Mucosa of descending colon (tissue), 3 donors: Measurements from ENCODE around the gene CHST11. TPM values are rescaled to one million over a fixed set of nuclear protein-coding genes. Genes with fewer than 3 reads are reported as not detected.

Experiments
- ATAC-seq: fragments of 200-7000 bp; cut with Tn5 transposase; one replicate; pipeline ENCODE4 v1.9.1; 2020; ENCODE audit warnings: mild to moderate bottlenecking, moderate library complexity
- DNase-seq, 3 donors: peaks; one replicate each; pipeline ENCODE4 v3.0.0-alpha.2; 2020
- H3K36me3 ChIP-seq: fragments of 200-600 bp; one replicate; pipeline ENCODE4 v1.8.0; 2021; ENCODE audit warnings: low read depth, mild to moderate bottlenecking
- H3K4me1 ChIP-seq: fragments of 200-600 bp; one replicate; pipeline ENCODE4 v1.8.0; 2021; ENCODE audit warnings: low read depth, mild to moderate bottlenecking
- H3K4me3 ChIP-seq: fragments of 200-600 bp; one replicate; pipeline ENCODE4 v1.8.0; 2021; ENCODE audit warnings: mild to moderate bottlenecking
- H3K9me3 ChIP-seq: fragments of 200-600 bp; one replicate; pipeline ENCODE4 v1.8.0; 2021; ENCODE audit warnings: mild to moderate bottlenecking
- CTCF ChIP-seq: fragments of 200-600 bp; IDR thresholded peaks from one replicate; pipeline ENCODE4 v1.8.0; 2022; ENCODE audit warnings: antibody characterized with exemption, mild to moderate bottlenecking
- intact Hi-C, 2 donors: fragments of 100-400 bp; cut with DNase I in 1 of 2; cut with micrococcal nuclease in 1 of 2; formaldehyde crosslinking; loops; one replicate each; pipeline versions ENCODE4 v1.11.0 to v1.11.1; 2022; cut with DNase I, micrococcal nuclease
- total RNA-seq, 3 donors: library from RNA; stranded (reverse); fragmentation: NEBNext Ultra II Directional in 2 of 3; extraction: Animal tissue kit (Norgen Biotek cat#: 25700) in 2 of 3; gene quantifications; one replicate each; pipeline versions ENCODE4 v1.2.1 to v1.2.4, GENCODE V29; 2021 to 2023
- donor health status: DM: no; HTN: no; CAD: no; lungs with moderate emphysema.
- donor health status: DM: no; HTN: no; CAD: no.
- donor health status: DM: no; HTN: yes; CAD: no.

CHST11 gene
- total RNA-seq, 3 donors from 2014 or later: 3.3 to 15.2 (median 6.6) TPM

GRCh38 chr12:104590022-104590421 is 133.3 kb downstream of the CHST11 start:
- intact Hi-C loops: no loop called here
- H3K9me3 ChIP-seq: no peaks in the 10 kb centered on the region
- H3K4me1 ChIP-seq: no peaks in the 10 kb centered on the region
- TF ChIP-seq CTCF: no peak
- H3K4me3 ChIP-seq: no peak overlapping the region
- no peak for ATAC-seq
- H3K36me3 ChIP-seq: no peaks in the 10 kb centered on the region
- no peak for DNase-seq

GRCh38 chr12:104591257-104591885 is 134.6 kb downstream of the CHST11 start:
- DNase-seq (no peak), ATAC-seq (no peak)
- no peaks in the 10 kb centered on the region for H3K9me3 ChIP-seq
- no peaks in the 10 kb centered on the region for H3K4me1 ChIP-seq
- TF ChIP-seq CTCF: no peak
- intact Hi-C loops: no loop called here
- no peak overlapping the region for H3K4me3 ChIP-seq
- H3K36me3 ChIP-seq: no peaks in the 10 kb centered on the region

GRCh38 chr12:104593482-104593881 is 136.7 kb downstream of the CHST11 start:
- DNase-seq (no peak), ATAC-seq (no peak)
- Histone ChIP-seq H3K4me1 (no peaks in the 10 kb centered on the region), H3K9me3 (no peaks in the 10 kb centered on the region), H3K36me3 (no peaks in the 10 kb centered on the region), H3K4me3 (no peak overlapping the region)
- intact Hi-C loops: no loop called here
- TF ChIP-seq CTCF: no peak

GRCh38 chr12:104596134-104596799 is 139.5 kb downstream of the CHST11 start:
- H3K4me1 ChIP-seq: no peaks in the 10 kb centered on the region
- no peaks in the 10 kb centered on the region for H3K9me3 ChIP-seq
- no peak for TF ChIP-seq CTCF
- no peaks in the 10 kb centered on the region for H3K36me3 ChIP-seq
- no peak overlapping the region for H3K4me3 ChIP-seq
- ATAC-seq: peak; percentile 49
- intact Hi-C loops: no loop called here
- peak in 1 of 3 donors; percentile 40 for DNase-seq

- Histone ChIP-seq H3K4me3 (no peak overlapping the region), H3K9me3 (no peaks in the 10 kb centered on the region), H3K36me3 (no peaks in the 10 kb centered on the region), H3K4me1 (no peaks in the 10 kb centered on the region)
- intact Hi-C loops: no loop called here
- ATAC-seq (no peak), DNase-seq (no peak)
- TF ChIP-seq CTCF: no peak
Measured at GRCh38 chr12:104596898-104597843, 140.4 kb downstream of the CHST11 start.
